WTC11 (cell line): Measurements from ENCODE around the gene RGSL1. TPM values are rescaled to one million over a fixed set of nuclear protein-coding genes. Genes with fewer than 3 reads are reported as not detected.

ENCODE experiments used
- ATAC-seq: fragments of 200-7000 bp; cut with Tn5 transposase; 2 replicates; pipeline ENCODE4 v1.10.0; 2021; ENCODE audit warnings: mild to moderate bottlenecking, moderate library complexity
- CTCF ChIA-PET: fragments of 300-600 bp; sonication (Branson Sonifier 250); formaldehyde crosslinking; loops from one replicate; lab custom pipeline; 2021; ENCODE audit warnings: antibody characterized with exemption; lab: Charles Lee
- POLR2A ChIA-PET: fragments of 350-600 bp; sonication (Branson Sonifier 250); formaldehyde crosslinking; loops from one replicate; lab custom pipeline; 2021; ENCODE audit warnings: antibody characterized with exemption; lab: Charles Lee
- DNase-seq: peaks from one replicate; pipeline ENCODE4 v3.0.0; 2021; ENCODE audit warnings: low spot score
- H3K27ac Mint-ChIP-seq: 2 replicates; pipeline ENCODE4 v1.8.0; 2021; ENCODE audit warnings: mixed read lengths
- H3K27me3 Mint-ChIP-seq: 2 replicates; pipeline ENCODE4 v1.8.0; 2021; ENCODE audit warnings: low read depth, mild to moderate bottlenecking, moderate library complexity, mixed read lengths
- H3K36me3 Mint-ChIP-seq: 2 replicates; pipeline ENCODE4 v1.8.0; 2021; ENCODE audit warnings: mixed read lengths
- H3K4me1 Mint-ChIP-seq: 2 replicates; pipeline ENCODE4 v1.8.0; 2022; ENCODE audit warnings: mixed read lengths
- H3K4me3 Mint-ChIP-seq: 2 replicates; pipeline ENCODE4 v1.8.0; 2021; ENCODE audit warnings: mild to moderate bottlenecking, moderate library complexity, mixed read lengths
- H3K9me3 Mint-ChIP-seq: 2 replicates; pipeline ENCODE4 v1.8.0; 2021; ENCODE audit warnings: mixed read lengths
- CDX4 ChIP-seq: fragments of 250-450 bp; sonication (Bioruptor Pico); IDR thresholded peaks from 2 replicates; pipeline ENCODE4 v1.9.0; 2021; ENCODE audit warnings: moderate library complexity, mild to moderate bottlenecking, inconsistent platforms, borderline replicate concordance
- CREM ChIP-seq: sonication (generic); formaldehyde crosslinking; IDR thresholded peaks from 2 replicates; pipeline ENCODE4 v1.8.1; 2022; ENCODE audit warnings: mild to moderate bottlenecking, missing genetic modification reagents, moderate library complexity
- CTCF ChIP-seq: fragments of 200-600 bp; IDR thresholded peaks from 2 replicates; pipeline ENCODE4 v1.8.0; 2022; ENCODE audit warnings: antibody characterized with exemption
- E2F4 ChIP-seq: sonication (generic); formaldehyde crosslinking; IDR thresholded peaks from 2 replicates; pipeline ENCODE4 v1.8.1; 2022; ENCODE audit warnings: low read depth, mild to moderate bottlenecking, moderate library complexity, missing genetic modification reagents, borderline replicate concordance
- ETV6 ChIP-seq: sonication (generic); formaldehyde crosslinking; IDR thresholded peaks from 2 replicates; pipeline ENCODE4 v1.8.1; 2022; ENCODE audit warnings: mild to moderate bottlenecking, missing genetic modification reagents
- GABPB1 ChIP-seq: sonication (generic); formaldehyde crosslinking; IDR thresholded peaks from 2 replicates; pipeline ENCODE4 v1.8.1; 2023; ENCODE audit warnings: mild to moderate bottlenecking, missing genetic modification reagents
- IRF2 ChIP-seq: sonication (generic); formaldehyde crosslinking; IDR thresholded peaks from 2 replicates; pipeline ENCODE4 v1.8.0; 2022; ENCODE audit warnings: low read depth, missing genetic modification reagents, borderline replicate concordance
- JAZF1 ChIP-seq: fragments of 250-450 bp; sonication (Bioruptor Pico); IDR thresholded peaks from 2 replicates; pipeline ENCODE4 v1.9.0; 2021; ENCODE audit warnings: moderate library complexity, mild to moderate bottlenecking, inconsistent platforms
- NFE2L1 ChIP-seq: sonication (generic); formaldehyde crosslinking; IDR thresholded peaks from 2 replicates; pipeline ENCODE4 v1.8.1; 2023; ENCODE audit warnings: missing genetic modification reagents
- NR3C1 ChIP-seq: sonication (generic); formaldehyde crosslinking; conservative IDR thresholded peaks from 2 replicates; pipeline ENCODE4 v1.8.1; 2023; ENCODE audit warnings: low read depth, mild to moderate bottlenecking, missing genetic modification reagents
- PRRX2 ChIP-seq: fragments of 250-450 bp; sonication (Bioruptor Pico); IDR thresholded peaks from 2 replicates; pipeline ENCODE4 v1.8.0; 2021; ENCODE audit warnings: mild to moderate bottlenecking
- TEAD1 ChIP-seq: sonication (generic); formaldehyde crosslinking; IDR thresholded peaks from 2 replicates; pipeline ENCODE4 v1.8.0; 2022; ENCODE audit warnings: mild to moderate bottlenecking, missing genetic modification reagents
- USF1 ChIP-seq: sonication (generic); formaldehyde crosslinking; IDR thresholded peaks from 2 replicates; pipeline ENCODE4 v1.8.0; 2022; ENCODE audit warnings: mild to moderate bottlenecking, missing genetic modification reagents
- ZBTB43 ChIP-seq: sonication (generic); formaldehyde crosslinking; IDR thresholded peaks from 2 replicates; pipeline ENCODE4 v1.8.1; 2023; ENCODE audit warnings: mild to moderate bottlenecking, missing genetic modification reagents
- ZNF219 ChIP-seq: sonication (generic); formaldehyde crosslinking; IDR thresholded peaks from 2 replicates; pipeline ENCODE4 v1.8.0; 2023; ENCODE audit warnings: missing genetic modification reagents, mild to moderate bottlenecking, borderline replicate concordance
- ZNF232 ChIP-seq: sonication (generic); formaldehyde crosslinking; IDR thresholded peaks from 2 replicates; pipeline ENCODE4 v1.8.0; 2022; ENCODE audit warnings: mild to moderate bottlenecking, missing genetic modification reagents
- ZNF317 ChIP-seq: sonication (generic); formaldehyde crosslinking; IDR thresholded peaks from 2 replicates; pipeline ENCODE4 v1.8.1; 2023; ENCODE audit warnings: low read depth, mild to moderate bottlenecking, moderate library complexity, missing genetic modification reagents, borderline replicate concordance
- ZNF396 ChIP-seq: fragments of 250-450 bp; sonication (Bioruptor Pico); IDR thresholded peaks from 2 replicates; pipeline ENCODE4 v1.8.0; 2021; ENCODE audit warnings: mild to moderate bottlenecking, moderate library complexity, borderline replicate concordance
- total RNA-seq: library from RNA; stranded (reverse); gene quantifications from 3 replicates; pipeline ENCODE4 v1.2.3, GENCODE V29; 2021

The RGSL1 gene
- total RNA-seq, 1 experiment from 2014 or later, result not detected

- ATAC-seq, result no peak
- POLR2A ChIA-PET, result no interaction called here
- H3K4me3 Mint-ChIP-seq, result no peak overlapping the region
- H3K4me1 Mint-ChIP-seq, result peaks cover 5% of the 10 kb centered on the region
- H3K9me3 Mint-ChIP-seq, result no peaks in the 10 kb centered on the region; the same call in 1 of the 2 replicates
- H3K27ac Mint-ChIP-seq, result no peak overlapping the region
- no peak for DNase-seq
- no peaks in the 10 kb centered on the region; the same call in 1 of the 2 replicates for H3K27me3 Mint-ChIP-seq
- TF ChIP-seq PRRX2, result no peak
- H3K36me3 Mint-ChIP-seq, result no peaks in the 10 kb centered on the region
- CTCF ChIA-PET, result interaction anchor here (0.6 kb wide), 1 partner anchor 164 kb away, joined by 4 read pairs; no protein-coding TSS in a partner anchor
Measured at GRCh38 chr1:182563095-182563494, 113.1 kb downstream of the RGSL1 start.

- H3K27me3 Mint-ChIP-seq, result no peaks in the 10 kb centered on the region; the same call in 1 of the 2 replicates
- no peak overlapping the region for H3K4me3 Mint-ChIP-seq
- TF ChIP-seq CREM (no peak), JAZF1 (no peak), ZNF396 (no peak), CDX4 (no peak), ZNF219 (CRISPR knock-in tag) (no peak), ETV6 (no peak), GABPB1 (CRISPR knock-in tag) (no peak), ZNF317 (no peak), CTCF (no peak), USF1 (no peak), ZNF232 (CRISPR knock-in tag) (no peak), NFE2L1 (CRISPR knock-in tag) (no peak), E2F4 (CRISPR knock-in tag) (no peak)
- H3K27ac Mint-ChIP-seq, result no peak overlapping the region
- ChIA-PET CTCF (interaction anchor here (1.1 kb wide), 1 partner anchor 245 kb away, joined by 3 read pairs; no protein-coding TSS in a partner anchor), POLR2A (no interaction called here)
- no peak for DNase-seq
- H3K36me3 Mint-ChIP-seq, result no peaks in the 10 kb centered on the region
- H3K4me1 Mint-ChIP-seq, result peaks cover 5% of the 10 kb centered on the region
- H3K9me3 Mint-ChIP-seq, result no peaks in the 10 kb centered on the region
- ATAC-seq, result no peak
Measured at GRCh38 chr1:182564406-182565004, 114.6 kb downstream of the RGSL1 start.

- DNase-seq, result no peak
- Mint-ChIP-seq H3K9me3 (no peaks in the 10 kb centered on the region), H3K4me3 (no peak overlapping the region), H3K4me1 (peaks cover 5% of the 10 kb centered on the region), H3K27me3 (no peaks in the 10 kb centered on the region), H3K36me3 (no peaks in the 10 kb centered on the region), H3K27ac (no peak overlapping the region)
- ChIA-PET CTCF (no interaction called here), POLR2A (no interaction called here)
- ATAC-seq, result no peak
- TF ChIP-seq ZNF232 (CRISPR knock-in tag) (no peak), E2F4 (CRISPR knock-in tag) (no peak), NR3C1 (CRISPR knock-in tag) (no peak), TEAD1 (CRISPR knock-in tag) (no peak), ZBTB43 (no peak), IRF2 (CRISPR knock-in tag) (no peak)
Measured at GRCh38 chr1:182565537-182565936, 115.6 kb downstream of the RGSL1 start.
